Measurements from ENCODE around the gene TSPAN9. TPM values are rescaled to one million over a fixed set of nuclear protein-coding genes. Genes with fewer than 3 reads are reported as not detected.

Gene TSPAN9
- total RNA-seq, 2 experiments from 2014 or later: 0.15 TPM; not detected in 1

- Mint-ChIP-seq H3K4me1 (no peaks in the 10 kb centered on the region), H3K27me3 (peaks cover 16% of the 10 kb centered on the region), H3K4me3 (no peak overlapping the region), H3K9me3 (no peaks in the 10 kb centered on the region), H3K36me3 (ENCODE audit: low read depth) (no peaks in the 10 kb centered on the region), H3K27ac (no peak overlapping the region)
- DNase-seq: no peak
- ChIA-PET POLR2A (no interaction called here), CTCF (interaction anchor here (1.6 kb wide), 1 partner anchor 12 kb away, joined by 4 read pairs; no protein-coding TSS in a partner anchor)
These were observed 74.0 kb downstream of the TSPAN9 start for GRCh38 chr12:3150931-3151835.

GRCh38 chr12:3152011-3152511 is 74.9 kb downstream of the TSPAN9 start:
- ChIA-PET CTCF (no interaction called here), POLR2A (no interaction called here)
- H3K9me3 Mint-ChIP-seq: no peaks in the 10 kb centered on the region
- peaks cover 16% of the 10 kb centered on the region for H3K27me3 Mint-ChIP-seq
- DNase-seq: no peak
- H3K36me3 Mint-ChIP-seq (ENCODE audit: low read depth): no peaks in the 10 kb centered on the region
- no peak overlapping the region for H3K27ac Mint-ChIP-seq
- no peak overlapping the region for H3K4me3 Mint-ChIP-seq
- no peaks in the 10 kb centered on the region for H3K4me1 Mint-ChIP-seq

- H3K4me3 Mint-ChIP-seq: no peak overlapping the region
- peaks cover 16% of the 10 kb centered on the region for H3K27me3 Mint-ChIP-seq
- no peaks in the 10 kb centered on the region for H3K9me3 Mint-ChIP-seq
- POLR2A ChIA-PET: no interaction called here
- H3K27ac Mint-ChIP-seq: no peak overlapping the region
- DNase-seq: no peak
- CTCF ChIA-PET: no interaction called here
- H3K36me3 Mint-ChIP-seq (ENCODE audit: low read depth): no peaks in the 10 kb centered on the region
- H3K4me1 Mint-ChIP-seq: no peaks in the 10 kb centered on the region
These were observed 75.7 kb downstream of the TSPAN9 start for GRCh38 chr12:3152892-3153291.

- no peak for DNase-seq
- POLR2A ChIA-PET: no interaction called here
- CTCF ChIA-PET: interaction anchor here (1.2 kb wide), 1 partner anchor 14 kb away, joined by 4 read pairs; no protein-coding TSS in a partner anchor
- H3K27ac Mint-ChIP-seq: no peak overlapping the region
- H3K4me1 Mint-ChIP-seq: no peaks in the 10 kb centered on the region
- no peaks in the 10 kb centered on the region for H3K36me3 Mint-ChIP-seq (ENCODE audit: low read depth)
- no peak overlapping the region for H3K4me3 Mint-ChIP-seq
- H3K9me3 Mint-ChIP-seq: no peaks in the 10 kb centered on the region
- peaks cover 16% of the 10 kb centered on the region for H3K27me3 Mint-ChIP-seq
These were observed 76.8 kb downstream of the TSPAN9 start for GRCh38 chr12:3154006-3154405.

GRCh38 chr12:3155702-3156370 is 78.7 kb downstream of the TSPAN9 start:
- ChIA-PET CTCF (interaction anchor here (1.3 kb wide), 1 partner anchor 47 kb away, joined by 3 read pairs; no protein-coding TSS in a partner anchor), POLR2A (no interaction called here)
- no peak for DNase-seq
- Mint-ChIP-seq H3K36me3 (ENCODE audit: low read depth) (no peaks in the 10 kb centered on the region), H3K27ac (no peak overlapping the region), H3K4me1 (no peaks in the 10 kb centered on the region), H3K4me3 (no peak overlapping the region), H3K27me3 (peaks cover 6% of the 10 kb centered on the region), H3K9me3 (no peaks in the 10 kb centered on the region)

GRCh38 chr12:3157581-3158323 is 80.6 kb downstream of the TSPAN9 start:
- POLR2A ChIA-PET: no interaction called here
- Mint-ChIP-seq H3K9me3 (no peaks in the 10 kb centered on the region), H3K36me3 (ENCODE audit: low read depth) (no peaks in the 10 kb centered on the region), H3K4me3 (no peak overlapping the region), H3K27ac (no peak overlapping the region), H3K27me3 (no peaks in the 10 kb centered on the region), H3K4me1 (no peaks in the 10 kb centered on the region)
- CTCF ChIA-PET: interaction anchor here (0.8 kb wide), 1 partner anchor 19 kb away, joined by 4 read pairs; no protein-coding TSS in a partner anchor
- no peak for DNase-seq

GRCh38 chr12:3158851-3159465 is 81.8 kb downstream of the TSPAN9 start:
- ChIA-PET CTCF (no interaction called here), POLR2A (no interaction called here)
- Mint-ChIP-seq H3K4me1 (no peaks in the 10 kb centered on the region), H3K27me3 (no peaks in the 10 kb centered on the region), H3K27ac (no peak overlapping the region), H3K4me3 (no peak overlapping the region), H3K9me3 (no peaks in the 10 kb centered on the region), H3K36me3 (ENCODE audit: low read depth) (no peaks in the 10 kb centered on the region)
- no peak for DNase-seq

GRCh38 chr12:3160081-3160480 is 82.9 kb downstream of the TSPAN9 start:
- CTCF ChIA-PET: no interaction called here
- no peaks in the 10 kb centered on the region for H3K36me3 Mint-ChIP-seq (ENCODE audit: low read depth)

GRCh38 chr12:3161861-3162260 is 84.7 kb downstream of the TSPAN9 start:
- Mint-ChIP-seq H3K4me3 (no peak overlapping the region), H3K9me3 (no peaks in the 10 kb centered on the region), H3K27ac (no peak overlapping the region), H3K4me1 (no peaks in the 10 kb centered on the region), H3K36me3 (ENCODE audit: low read depth) (no peaks in the 10 kb centered on the region), H3K27me3 (no peaks in the 10 kb centered on the region)
- DNase-seq: no peak
- ChIA-PET CTCF (no interaction called here), POLR2A (no interaction called here)

More at GRCh38 chr12:3160081-3160480, 82.9 kb downstream of the TSPAN9 start:
- H3K27me3 Mint-ChIP-seq: no peaks in the 10 kb centered on the region
- no peak overlapping the region for H3K4me3 Mint-ChIP-seq
- DNase-seq: no peak
- POLR2A ChIA-PET: no interaction called here
- H3K27ac Mint-ChIP-seq: no peak overlapping the region
- H3K9me3 Mint-ChIP-seq: no peaks in the 10 kb centered on the region
- no peaks in the 10 kb centered on the region for H3K4me1 Mint-ChIP-seq

- Mint-ChIP-seq H3K36me3 (ENCODE audit: low read depth) (no peaks in the 10 kb centered on the region), H3K4me1 (no peaks in the 10 kb centered on the region), H3K27ac (no peak overlapping the region), H3K27me3 (peaks cover 4% of the 10 kb centered on the region), H3K4me3 (no peak overlapping the region), H3K9me3 (no peaks in the 10 kb centered on the region)
- CTCF ChIA-PET: no interaction called here
- POLR2A ChIA-PET: no interaction called here
- DNase-seq: no peak
These were observed 87.4 kb downstream of the TSPAN9 start for GRCh38 chr12:3164454-3165077.

GRCh38 chr12:3165078-3165980 is 88.2 kb downstream of the TSPAN9 start:
- Mint-ChIP-seq H3K9me3 (no peaks in the 10 kb centered on the region), H3K27ac (no peak overlapping the region), H3K4me3 (no peak overlapping the region), H3K36me3 (ENCODE audit: low read depth) (no peaks in the 10 kb centered on the region), H3K4me1 (no peaks in the 10 kb centered on the region), H3K27me3 (peaks cover 4% of the 10 kb centered on the region)
- DNase-seq: no peak
- CTCF ChIA-PET: no interaction called here
- POLR2A ChIA-PET: no interaction called here
